HG02981 (cell line): ENCODE measurements around the gene DCAF4.
"Not testable (repeated sequence)": the region's sequence is repeated elsewhere in the genome, so short reads cannot be mapped to it uniquely, and the experiment has no call there.

ENCODE experiments used
- ATAC-seq: cut with Tn5 transposase; IDR thresholded peaks from one replicate; pipeline ENCODE4 v1.9.1; 2021; ENCODE audit warnings: mild to moderate bottlenecking, moderate library complexity; ENCODE audit not compliant: unreplicated experiment

DCAF4 gene

GRCh38 chr14:72966038-72966437, 39.8 kb downstream of the DCAF4 start:
- ATAC-seq: no peak

GRCh38 chr14:72968316-72968715, 42.1 kb downstream of the DCAF4 start:
- ATAC-seq: no peak

- ATAC-seq: no peak
Observed at GRCh38 chr14:72970058-72970630, 43.9 kb downstream of the DCAF4 start.

- no peak for ATAC-seq
Observed at GRCh38 chr14:72970824-72971434, 44.7 kb downstream of the DCAF4 start.

- ATAC-seq: no peak
Observed at GRCh38 chr14:72974661-72975060, 48.4 kb downstream of the DCAF4 start.

GRCh38 chr14:72975770-72976169, 49.5 kb downstream of the DCAF4 start:
- no peak for ATAC-seq

GRCh38 chr14:72978856-72979255, 52.6 kb downstream of the DCAF4 start:
- ATAC-seq: no peak

GRCh38 chr14:72980863-72981262, 54.6 kb downstream of the DCAF4 start:
- ATAC-seq: no peak

- no peak for ATAC-seq
Observed at GRCh38 chr14:72982146-72982708, 56.0 kb downstream of the DCAF4 start.

- no peak for ATAC-seq
Observed at GRCh38 chr14:72986214-72986613, 60.0 kb downstream of the DCAF4 start.

GRCh38 chr14:72986857-72987256, 60.6 kb downstream of the DCAF4 start:
- no peak for ATAC-seq

GRCh38 chr14:72990171-72990570, 63.9 kb downstream of the DCAF4 start:
- no peak for ATAC-seq

- ATAC-seq: no peak
Observed at GRCh38 chr14:72996916-72997315, 70.7 kb downstream of the DCAF4 start.

GRCh38 chr14:72998252-72998903, 72.1 kb downstream of the DCAF4 start:
- no peak for ATAC-seq

GRCh38 chr14:72999316-72999715, 73.1 kb downstream of the DCAF4 start:
- ATAC-seq: no peak

- ATAC-seq: no peak
Observed at GRCh38 chr14:73000073-73000472, 73.8 kb downstream of the DCAF4 start.

GRCh38 chr14:73003681-73004080, 77.4 kb downstream of the DCAF4 start:
- no peak for ATAC-seq

- ATAC-seq: not testable (repeated sequence)
Observed at GRCh38 chr14:73004641-73005040, 78.4 kb downstream of the DCAF4 start.

GRCh38 chr14:73007835-73008234, 81.6 kb downstream of the DCAF4 start:
- ATAC-seq: no peak

- no peak for ATAC-seq
Observed at GRCh38 chr14:73008501-73008900, 82.2 kb downstream of the DCAF4 start.
